Parathyroid adenoma (tissue), 2 donors: Measurements from ENCODE around the gene CALR3.
"Not testable (repeated sequence)": the region's sequence is repeated elsewhere in the genome, so short reads cannot be mapped to it uniquely, and the experiment has no call there.

Source experiments
- H2AFZ ChIP-seq: fragments of 300-600 bp; sonication (generic); one replicate; pipeline ENCODE4 v1.7.0; 2017; ENCODE audit warnings: antibody characterized with exemption, mild to moderate bottlenecking
- H3K27ac ChIP-seq: fragments of 300-600 bp; sonication (generic); one replicate; pipeline ENCODE4 v1.7.0; 2017
- H3K27me3 ChIP-seq: fragments of 300-600 bp; sonication (generic); one replicate; pipeline ENCODE4 v1.7.0; 2017; ENCODE audit warnings: low read length; ENCODE audit not compliant: control insufficient read depth, insufficient read depth
- H3K36me3 ChIP-seq: fragments of 300-600 bp; sonication (generic); one replicate; pipeline ENCODE4 v1.7.0; 2017; ENCODE audit warnings: low read length; ENCODE audit not compliant: control insufficient read depth, insufficient read depth
- H3K4me1 ChIP-seq: fragments of 300-600 bp; sonication (generic); one replicate; pipeline ENCODE4 v1.7.0; 2017; ENCODE audit warnings: control low read depth
- H3K4me2 ChIP-seq: fragments of 300-600 bp; sonication (generic); one replicate; pipeline ENCODE4 v1.7.0; 2017; ENCODE audit warnings: low read length
- H3K4me3 ChIP-seq: fragments of 300-600 bp; sonication (generic); one replicate; pipeline ENCODE4 v1.7.0; 2017; ENCODE audit warnings: low read depth, low read length
- H3K79me2 ChIP-seq: fragments of 300-600 bp; sonication (generic); one replicate; pipeline ENCODE4 v1.7.0; 2017; ENCODE audit warnings: control low read depth
- H3K9ac ChIP-seq: fragments of 300-600 bp; sonication (generic); one replicate; pipeline ENCODE4 v1.7.0; 2017; ENCODE audit warnings: mild to moderate bottlenecking
- H3K9me3 ChIP-seq: fragments of 300-600 bp; sonication (generic); one replicate; pipeline ENCODE4 v1.7.0; 2017; ENCODE audit warnings: low read length; ENCODE audit not compliant: control insufficient read depth
- CTCF ChIP-seq: fragments of 300-600 bp; sonication (generic); IDR thresholded peaks from one replicate; pipeline ENCODE4 v1.7.0; 2017; ENCODE audit warnings: antibody characterized with exemption, mild to moderate bottlenecking
- donor health status: primary hyperparathyroidism.

CALR3 gene

DNA sequence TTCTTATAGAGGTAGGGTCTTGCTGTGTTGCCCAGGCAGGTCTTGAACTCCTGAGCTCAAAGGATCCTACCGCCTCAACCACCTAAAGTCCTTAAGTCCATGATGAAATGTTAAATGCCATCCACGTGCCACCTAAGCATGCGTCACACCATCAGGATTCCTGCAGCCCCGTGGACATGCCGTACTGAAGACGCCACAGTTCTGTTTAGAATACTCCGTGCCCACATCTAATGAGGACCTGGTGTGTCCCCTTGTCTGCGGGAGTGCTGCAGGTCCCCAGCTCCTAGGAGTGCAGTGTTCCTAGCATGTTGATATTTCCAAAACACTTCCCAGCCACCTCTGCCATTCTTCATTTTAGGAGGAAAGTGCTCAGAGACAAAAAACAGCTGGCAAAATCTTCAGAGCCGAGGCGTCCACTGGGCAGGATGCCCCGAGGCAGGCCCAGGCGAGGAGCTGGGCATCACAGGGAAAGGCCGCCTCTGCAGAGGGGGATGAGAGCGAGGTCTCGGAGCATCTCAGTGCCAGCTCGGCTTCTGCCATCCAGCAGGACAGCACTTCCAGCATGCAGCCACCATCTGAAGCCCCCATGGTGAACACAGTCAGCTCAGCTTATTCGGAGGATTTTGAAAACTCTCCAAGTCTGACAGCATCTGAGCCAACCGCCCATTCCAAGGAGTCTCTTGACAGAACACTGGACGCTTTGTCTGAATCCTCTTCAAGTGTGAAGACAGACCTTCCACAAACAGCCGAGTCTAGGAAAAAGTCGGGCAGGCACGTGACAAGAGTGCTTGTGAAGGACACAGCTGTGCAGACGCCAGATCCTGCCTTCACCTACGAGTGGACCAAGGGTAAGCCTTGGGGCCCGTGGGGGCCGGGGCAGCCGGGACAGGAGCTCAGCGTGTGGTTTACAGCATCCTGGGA lies 13.4 kb upstream of the CALR3 start:
- Histone ChIP-seq H3K9me3 (no peaks in the 10 kb centered on the region), H2AFZ (no peak overlapping the region), H3K79me2 (peaks cover 8% of the 10 kb centered on the region), H3K27me3 (no peaks in the 10 kb centered on the region), H3K4me1 (no peaks in the 10 kb centered on the region), H3K4me2 (no peak overlapping the region), H3K9ac (no peak overlapping the region), H3K36me3 (no peaks in the 10 kb centered on the region), H3K4me3 (no peak overlapping the region), H3K27ac (no peak overlapping the region)
- no peak for TF ChIP-seq CTCF

DNA sequence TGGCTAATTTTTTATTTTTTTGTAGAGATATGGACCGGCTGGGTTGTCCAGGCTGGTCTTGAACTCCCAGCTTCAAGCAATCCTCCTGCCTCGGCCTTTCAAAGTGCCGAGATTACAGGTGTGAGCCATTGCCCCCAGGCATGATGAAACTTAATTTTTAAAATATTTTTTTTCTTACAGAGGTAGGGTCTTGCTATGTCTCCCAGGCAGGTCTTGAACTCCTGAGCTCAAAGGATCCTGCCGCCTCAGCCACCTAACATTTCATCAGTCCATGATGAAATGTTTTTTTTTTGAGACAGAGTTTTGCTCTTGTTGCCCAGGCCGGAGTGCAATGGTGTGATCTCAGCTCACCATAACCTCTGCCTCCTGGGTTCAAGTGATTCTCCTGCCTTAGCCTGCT lies 12.6 kb upstream of the CALR3 start:
- Histone ChIP-seq H3K4me1 (no peaks in the 10 kb centered on the region), H3K9me3 (no peaks in the 10 kb centered on the region), H3K27ac (no peak overlapping the region), H3K27me3 (no peaks in the 10 kb centered on the region), H3K79me2 (peaks cover 10% of the 10 kb centered on the region), H2AFZ (no peak overlapping the region), H3K4me2 (no peak overlapping the region), H3K9ac (no peak overlapping the region), H3K36me3 (no peaks in the 10 kb centered on the region), H3K4me3 (no peak overlapping the region)
- TF ChIP-seq CTCF, result no peak

GRCh38 chr19:16506961-16507360 lies 11.0 kb upstream of the CALR3 start:
- H3K4me3 ChIP-seq, result no peak overlapping the region
- H3K27me3 ChIP-seq, result no peaks in the 10 kb centered on the region
- no peaks in the 10 kb centered on the region for H3K4me1 ChIP-seq
- no peak overlapping the region for H3K4me2 ChIP-seq
- TF ChIP-seq CTCF, result no peak
- no peak overlapping the region for H3K27ac ChIP-seq
- no peaks in the 10 kb centered on the region for H3K36me3 ChIP-seq
- H2AFZ ChIP-seq, result no peak overlapping the region
- no peak overlapping the region for H3K9ac ChIP-seq
- H3K9me3 ChIP-seq, result no peaks in the 10 kb centered on the region
- H3K79me2 ChIP-seq, result peaks cover 13% of the 10 kb centered on the region

GRCh38 chr19:16506161-16506560 lies 10.2 kb upstream of the CALR3 start:
- not testable (repeated sequence) for H3K4me1 ChIP-seq, H3K9me3 ChIP-seq, H3K4me3 ChIP-seq, H2AFZ ChIP-seq, H3K27ac ChIP-seq, H3K4me2 ChIP-seq, H3K9ac ChIP-seq, H3K27me3 ChIP-seq, H3K36me3 ChIP-seq
- peaks cover 13% of the 10 kb centered on the region for H3K79me2 ChIP-seq

DNA sequence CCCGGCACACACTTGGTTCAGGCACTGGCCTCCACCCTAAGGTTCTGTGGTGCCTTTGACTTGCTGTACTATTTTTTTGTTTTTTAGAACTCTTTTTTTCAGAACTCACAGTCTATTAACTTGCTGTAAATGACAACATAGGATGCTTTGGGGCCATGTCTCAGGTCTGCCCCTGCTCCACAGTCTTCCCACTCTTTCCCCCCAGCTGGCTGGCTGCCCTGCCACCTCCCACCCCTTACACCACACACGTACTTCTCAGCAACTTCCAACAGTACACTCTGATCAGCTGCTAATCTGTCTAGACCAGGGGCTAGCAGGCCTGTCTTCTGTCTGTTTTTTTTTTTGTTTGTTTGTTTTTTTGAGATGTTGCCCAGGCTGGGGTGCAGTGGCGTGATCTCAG lies 8.3 kb upstream of the CALR3 start:
- Histone ChIP-seq H3K27me3 (no peaks in the 10 kb centered on the region), H3K4me3 (no peak overlapping the region), H3K4me1 (no peaks in the 10 kb centered on the region), H2AFZ (no peak overlapping the region), H3K9me3 (no peaks in the 10 kb centered on the region), H3K27ac (no peak overlapping the region), H3K9ac (no peak overlapping the region), H3K79me2 (peaks cover 6% of the 10 kb centered on the region), H3K4me2 (no peak overlapping the region), H3K36me3 (no peaks in the 10 kb centered on the region)
- TF ChIP-seq CTCF, result no peak
